ENCODE results near the gene SPECC1L. TPM values are rescaled to one million over a fixed set of nuclear protein-coding genes. Genes with fewer than 3 reads are reported as not detected.

Gene SPECC1L
- total RNA-seq, result 10 to 100 TPM; 45.3 to 64.0 (median 54.5) TPM
- 29.2 TPM for total RNA-seq (2013)
- total RNA-seq, result 14.8 to 39.8 (median 22.5) reads per million in 29 experiments

GRCh38 chr22:24270556-24271385, at the start of gene SPECC1L:
TSS of gene SPECC1L (plus strand) at chr22:24270831. CDS start at chr22:24302232, 31,401 bp downstream.
- no peaks in the 10 kb centered on the region for H3K9me3 Mint-ChIP-seq
- no peaks in the 10 kb centered on the region for H3K27me3 Mint-ChIP-seq
- Histone ChIP-seq H3K9me3 (no peaks in the 10 kb centered on the region), H3K27me3 (replicated peaks in 1 of 2; ENCODE audit: control insufficient read depth in 2 of 2, extremely low read depth in 1 of 2, insufficient read depth in 2 of 2, low read length in 1 of 2) (no peaks in the 10 kb centered on the region), H3K36me3 (ENCODE audit: control insufficient read depth in 2 of 2, extremely low read depth in 1 of 2, insufficient read depth in 1 of 2, low read length in 1 of 2) (no peaks in the 10 kb centered on the region), H3K4me1 (ENCODE audit: control insufficient read depth in 1 of 2, extremely low read depth in 1 of 2, insufficient read depth in 2 of 2, low read length in 2 of 2) (peaks cover 10 to 16% of the 10 kb centered on the region in 2 experiments), H3K4me3 (ENCODE audit: control insufficient read depth in 1 of 2, extremely low read depth in 1 of 2, low read length in 1 of 2) (peak within 1 kb of the TSS; percentile 85 to 97), H3K27ac (ENCODE audit: low read length) (peak within 1 kb of the TSS; percentile 70)
- peak within 1 kb of the TSS; percentile 74 to 91 for H3K27ac Mint-ChIP-seq
- POLR2A ChIA-PET, result interaction anchor here (0.5 kb wide), 2 partner anchors 15 to 153 kb away, joined by 4 read pairs; no protein-coding TSS in a partner anchor
- CTCF ChIA-PET, result interaction anchor here in 1 of 2 donors (1.0 kb wide), 1 partner anchor 14 kb away, joined by 4 read pairs; no protein-coding TSS in a partner anchor
- DNase-seq (peak; percentile 70 to 95 (median 85)), ATAC-seq (replicated peaks in 1 of 4) (peak; percentile 92)
- WGBS (ENCODE audit: insufficient coverage), result under 1% methylated on average over 81 of the region's 89 CpGs
- H3K36me3 Mint-ChIP-seq, result no peaks in the 10 kb centered on the region
- peaks cover 39 to 42% (median 41%) of the 10 kb centered on the region in 3 donors for H3K4me1 Mint-ChIP-seq
- H3K4me3 Mint-ChIP-seq, result peak within 1 kb of the TSS; percentile 85 to 87 (median 85)

- Histone ChIP-seq H3K9me3 (no peaks in the 10 kb centered on the region), H3K27ac (ENCODE audit: low read length) (no peak overlapping the region), H3K36me3 (ENCODE audit: control insufficient read depth in 2 of 2, extremely low read depth in 1 of 2, insufficient read depth in 1 of 2, low read length in 1 of 2) (no peaks in the 10 kb centered on the region), H3K4me3 (ENCODE audit: control insufficient read depth in 1 of 2, extremely low read depth in 1 of 2, low read length in 1 of 2) (no peak overlapping the region), H3K4me1 (ENCODE audit: control insufficient read depth in 1 of 2, extremely low read depth in 1 of 2, insufficient read depth in 2 of 2, low read length in 2 of 2) (no peaks in the 10 kb centered on the region), H3K27me3 (replicated peaks in 1 of 2; ENCODE audit: control insufficient read depth in 2 of 2, extremely low read depth in 1 of 2, insufficient read depth in 2 of 2, low read length in 1 of 2) (peaks cover 0 to 10% of the 10 kb centered on the region in 2 experiments)
- Mint-ChIP-seq H3K9me3 (no peaks in the 10 kb centered on the region), H3K4me3 (no peak overlapping the region), H3K27me3 (no peaks in the 10 kb centered on the region), H3K4me1 (no peaks in the 10 kb centered on the region), H3K36me3 (no peaks in the 10 kb centered on the region), H3K27ac (no peak overlapping the region)
- ChIA-PET CTCF (no interaction called here), POLR2A (no interaction called here)
- no CpG with 5 or more reads among the region's 1 CpG for WGBS (ENCODE audit: insufficient coverage)
- ATAC-seq (replicated peaks in 1 of 4) (no peak), DNase-seq (no peak)
These were observed 46.2 kb upstream of the SPECC1L start for GRCh38 chr22:24224468-24224867.

GRCh38 chr22:24225044-24225601, 45.5 kb upstream of the SPECC1L start:
- DNase-seq (no peak), ATAC-seq (replicated peaks in 1 of 4) (no peak)
- H3K4me1 ChIP-seq (ENCODE audit: control insufficient read depth in 1 of 2, extremely low read depth in 1 of 2, insufficient read depth in 2 of 2, low read length in 2 of 2), result no peaks in the 10 kb centered on the region
- no peaks in the 10 kb centered on the region for H3K36me3 ChIP-seq (ENCODE audit: control insufficient read depth in 2 of 2, extremely low read depth in 1 of 2, insufficient read depth in 1 of 2, low read length in 1 of 2)
- H3K4me1 Mint-ChIP-seq, result no peaks in the 10 kb centered on the region
- POLR2A ChIA-PET, result no interaction called here
- no peak overlapping the region for H3K27ac Mint-ChIP-seq
- H3K27ac ChIP-seq (ENCODE audit: low read length), result no peak overlapping the region
- H3K9me3 ChIP-seq, result no peaks in the 10 kb centered on the region
- H3K4me3 Mint-ChIP-seq, result no peak overlapping the region
- H3K4me3 ChIP-seq (ENCODE audit: control insufficient read depth in 1 of 2, extremely low read depth in 1 of 2, low read length in 1 of 2), result no peak overlapping the region
- CTCF ChIA-PET, result interaction anchor here in 1 of 2 donors (0.6 kb wide), 1 partner anchor 212 kb away, joined by 6 read pairs; no protein-coding TSS in a partner anchor
- H3K27me3 ChIP-seq (replicated peaks in 1 of 2; ENCODE audit: control insufficient read depth in 2 of 2, extremely low read depth in 1 of 2, insufficient read depth in 2 of 2, low read length in 1 of 2), result peaks cover 0 to 10% of the 10 kb centered on the region in 2 experiments
- H3K36me3 Mint-ChIP-seq, result no peaks in the 10 kb centered on the region
- H3K9me3 Mint-ChIP-seq, result no peaks in the 10 kb centered on the region
- WGBS (ENCODE audit: insufficient coverage), result 97% methylated on average over 12 of the region's 14 CpGs
- H3K27me3 Mint-ChIP-seq, result no peaks in the 10 kb centered on the region

GRCh38 chr22:24225951-24226350, 44.7 kb upstream of the SPECC1L start:
- Mint-ChIP-seq H3K4me3 (no peak overlapping the region), H3K4me1 (no peaks in the 10 kb centered on the region), H3K9me3 (no peaks in the 10 kb centered on the region), H3K27ac (no peak overlapping the region), H3K36me3 (no peaks in the 10 kb centered on the region), H3K27me3 (no peaks in the 10 kb centered on the region)
- Histone ChIP-seq H3K27ac (ENCODE audit: low read length) (no peak overlapping the region), H3K36me3 (ENCODE audit: control insufficient read depth in 2 of 2, extremely low read depth in 1 of 2, insufficient read depth in 1 of 2, low read length in 1 of 2) (no peaks in the 10 kb centered on the region), H3K4me3 (ENCODE audit: control insufficient read depth in 1 of 2, extremely low read depth in 1 of 2, low read length in 1 of 2) (no peak overlapping the region), H3K27me3 (replicated peaks in 1 of 2; ENCODE audit: control insufficient read depth in 2 of 2, extremely low read depth in 1 of 2, insufficient read depth in 2 of 2, low read length in 1 of 2) (peaks cover 0 to 13% of the 10 kb centered on the region in 2 experiments), H3K9me3 (no peaks in the 10 kb centered on the region), H3K4me1 (ENCODE audit: control insufficient read depth in 1 of 2, extremely low read depth in 1 of 2, insufficient read depth in 2 of 2, low read length in 2 of 2) (no peaks in the 10 kb centered on the region)
- CTCF ChIA-PET, result no interaction called here
- ATAC-seq (replicated peaks in 1 of 4) (no peak), DNase-seq (no peak)
- POLR2A ChIA-PET, result no interaction called here
- 89% methylated on average over 8 of the region's 14 CpGs for WGBS (ENCODE audit: insufficient coverage)

GRCh38 chr22:24230911-24231656, 39.5 kb upstream of the SPECC1L start:
- 45% methylated on average over 11 of the region's 18 CpGs for WGBS (ENCODE audit: insufficient coverage)
- Histone ChIP-seq H3K36me3 (ENCODE audit: control insufficient read depth in 2 of 2, extremely low read depth in 1 of 2, insufficient read depth in 1 of 2, low read length in 1 of 2) (no peaks in the 10 kb centered on the region), H3K4me1 (ENCODE audit: control insufficient read depth in 1 of 2, extremely low read depth in 1 of 2, insufficient read depth in 2 of 2, low read length in 2 of 2) (peaks cover 0 to 4% of the 10 kb centered on the region in 2 experiments), H3K4me3 (ENCODE audit: control insufficient read depth in 1 of 2, extremely low read depth in 1 of 2, low read length in 1 of 2) (no peak overlapping the region), H3K27ac (ENCODE audit: low read length) (no peak overlapping the region), H3K9me3 (no peaks in the 10 kb centered on the region), H3K27me3 (replicated peaks in 1 of 2; ENCODE audit: control insufficient read depth in 2 of 2, extremely low read depth in 1 of 2, insufficient read depth in 2 of 2, low read length in 1 of 2) (peaks cover 0 to 7% of the 10 kb centered on the region in 2 experiments)
- no peaks in the 10 kb centered on the region for H3K36me3 Mint-ChIP-seq
- no peaks in the 10 kb centered on the region for H3K27me3 Mint-ChIP-seq
- peak overlapping the region in 1 of 2 donors; percentile 49 for H3K27ac Mint-ChIP-seq
- ChIA-PET POLR2A (no interaction called here), CTCF (interaction anchor here (0.5 to 1.5 kb wide), 5 partner anchors 42 to 133 kb away, joined by 3 read pairs; no protein-coding TSS in a partner anchor)
- peak in 34 of 35 experiments; percentile 28 to 71 (median 52) for DNase-seq
- H3K9me3 Mint-ChIP-seq, result no peaks in the 10 kb centered on the region
- H3K4me1 Mint-ChIP-seq, result peaks cover 3 to 6% (median 3%) of the 10 kb centered on the region in 3 donors
- H3K4me3 Mint-ChIP-seq, result no peak overlapping the region
- ATAC-seq (replicated peaks in 1 of 4), result peak; percentile 66 to 73 (median 70)

- POLR2A ChIA-PET, result no interaction called here
- no peak for DNase-seq
- Mint-ChIP-seq H3K4me3 (no peak overlapping the region), H3K4me1 (peaks cover 3 to 6% (median 3%) of the 10 kb centered on the region in 3 donors), H3K9me3 (no peaks in the 10 kb centered on the region), H3K27ac (no peak overlapping the region), H3K36me3 (no peaks in the 10 kb centered on the region), H3K27me3 (no peaks in the 10 kb centered on the region)
- no peaks in the 10 kb centered on the region for H3K36me3 ChIP-seq (ENCODE audit: control insufficient read depth in 2 of 2, extremely low read depth in 1 of 2, insufficient read depth in 1 of 2, low read length in 1 of 2)
- CTCF ChIA-PET, result interaction anchor here (0.5 to 1.5 kb wide), 5 partner anchors 42 to 133 kb away, joined by 3 read pairs; no protein-coding TSS in a partner anchor
- H3K27me3 ChIP-seq (replicated peaks in 1 of 2; ENCODE audit: control insufficient read depth in 2 of 2, extremely low read depth in 1 of 2, insufficient read depth in 2 of 2, low read length in 1 of 2), result peaks cover 0 to 7% of the 10 kb centered on the region in 2 experiments
- no peak overlapping the region for H3K4me3 ChIP-seq (ENCODE audit: control insufficient read depth in 1 of 2, extremely low read depth in 1 of 2, low read length in 1 of 2)
- ATAC-seq (replicated peaks in 1 of 4), result no peak
- H3K4me1 ChIP-seq (ENCODE audit: control insufficient read depth in 1 of 2, extremely low read depth in 1 of 2, insufficient read depth in 2 of 2, low read length in 2 of 2), result peaks cover 0 to 4% of the 10 kb centered on the region in 2 experiments
- H3K9me3 ChIP-seq, result no peaks in the 10 kb centered on the region
- WGBS (ENCODE audit: insufficient coverage), result 87% methylated on average over 9 of the region's 9 CpGs
- H3K27ac ChIP-seq (ENCODE audit: low read length), result no peak overlapping the region
These were observed 38.9 kb upstream of the SPECC1L start for GRCh38 chr22:24231706-24232105.
